Activated T-cell treated with anti-CD3 and anti-CD28 coated beads, Interleukin-2, amount 50 U/mL, for 24 hours (primary cell): Measurements from ENCODE around the gene TMPRSS6.

Source experiments
- DNase-seq: peaks from one replicate; pipeline ENCODE4 v3.0.0-alpha.2; 2020
- H3K27ac Mint-ChIP-seq: 2 replicates; pipeline ENCODE4 v1.8.0; 2020; ENCODE audit warnings: mild to moderate bottlenecking, mixed read lengths
- H3K27me3 Mint-ChIP-seq: 2 replicates; pipeline ENCODE4 v1.8.0; 2020; ENCODE audit warnings: mixed read lengths
- H3K36me3 Mint-ChIP-seq: 2 replicates; pipeline ENCODE4 v1.8.0; 2020; ENCODE audit warnings: low read depth, mixed read lengths
- H3K4me1 Mint-ChIP-seq: 2 replicates; pipeline ENCODE4 v1.8.0; 2020; ENCODE audit warnings: low read depth, mixed read lengths
- H3K4me3 Mint-ChIP-seq: 2 replicates; pipeline ENCODE4 v1.8.0; 2020; ENCODE audit warnings: mild to moderate bottlenecking, moderate library complexity, mixed read lengths
- H3K9me3 Mint-ChIP-seq: 2 replicates; pipeline ENCODE4 v1.8.0; 2020; ENCODE audit warnings: mixed read lengths

TMPRSS6 gene

GRCh38 chr22:37109242-37109917, at the start of gene TMPRSS6:
TSS of gene TMPRSS6 (minus strand) at chr22:37109713. CDS start at chr22:37103417, 6,296 bp downstream.
- no peak within 1 kb of the TSS for H3K27ac Mint-ChIP-seq
- DNase-seq: no peak
- no peaks in the 10 kb centered on the region for H3K27me3 Mint-ChIP-seq

GRCh38 chr22:37158963-37159290, 49.4 kb upstream of the TMPRSS6 start:
- H3K4me3 Mint-ChIP-seq: no peak overlapping the region
- no peak overlapping the region for H3K27ac Mint-ChIP-seq
- H3K4me1 Mint-ChIP-seq: peaks cover 87% of the 10 kb centered on the region

More at GRCh38 chr22:37109242-37109917, at the start of gene TMPRSS6:
- Mint-ChIP-seq H3K9me3 (no peaks in the 10 kb centered on the region), H3K4me1 (no peaks in the 10 kb centered on the region), H3K36me3 (no peaks in the 10 kb centered on the region), H3K4me3 (no peak within 1 kb of the TSS)

GRCh38 chr22:37157516-37158285, 48.2 kb upstream of the TMPRSS6 start:
- no peak overlapping the region for H3K27ac Mint-ChIP-seq
- DNase-seq: no peak
- H3K4me3 Mint-ChIP-seq: no peak overlapping the region
- peaks cover 5% of the 10 kb centered on the region for H3K36me3 Mint-ChIP-seq
- H3K27me3 Mint-ChIP-seq: no peaks in the 10 kb centered on the region
- H3K9me3 Mint-ChIP-seq: peaks cover 4% of the 10 kb centered on the region
- H3K4me1 Mint-ChIP-seq: peaks cover 81% of the 10 kb centered on the region

More at GRCh38 chr22:37158963-37159290, 49.4 kb upstream of the TMPRSS6 start:
- H3K9me3 Mint-ChIP-seq: peaks cover 4% of the 10 kb centered on the region
- DNase-seq: no peak
- peaks cover 5% of the 10 kb centered on the region for H3K36me3 Mint-ChIP-seq
- no peaks in the 10 kb centered on the region for H3K27me3 Mint-ChIP-seq

GRCh38 chr22:37156686-37157435, 47.3 kb upstream of the TMPRSS6 start:
- Mint-ChIP-seq H3K36me3 (peaks cover 5% of the 10 kb centered on the region), H3K9me3 (peaks cover 5% of the 10 kb centered on the region), H3K27me3 (no peaks in the 10 kb centered on the region), H3K4me1 (peaks cover 79% of the 10 kb centered on the region), H3K4me3 (no peak overlapping the region), H3K27ac (no peak overlapping the region)
- no peak for DNase-seq

GRCh38 chr22:37155971-37156370, 46.5 kb upstream of the TMPRSS6 start:
- H3K27ac Mint-ChIP-seq: peak overlapping the region; percentile 86
- DNase-seq: no peak
- peaks cover 7% of the 10 kb centered on the region for H3K9me3 Mint-ChIP-seq
- H3K36me3 Mint-ChIP-seq: no peaks in the 10 kb centered on the region
- H3K27me3 Mint-ChIP-seq: no peaks in the 10 kb centered on the region
- peaks cover 79% of the 10 kb centered on the region for H3K4me1 Mint-ChIP-seq
- no peak overlapping the region for H3K4me3 Mint-ChIP-seq

- Mint-ChIP-seq H3K36me3 (peaks cover 1% of the 10 kb centered on the region), H3K4me3 (peak overlapping the region; percentile 2), H3K27me3 (no peaks in the 10 kb centered on the region), H3K9me3 (peaks cover 11% of the 10 kb centered on the region), H3K27ac (peak overlapping the region; percentile 86), H3K4me1 (peaks cover 81% of the 10 kb centered on the region)
- DNase-seq: no peak
Observed at GRCh38 chr22:37154925-37155712, 45.6 kb upstream of the TMPRSS6 start.

GRCh38 chr22:37153901-37154300, 44.4 kb upstream of the TMPRSS6 start:
- no peak for DNase-seq
- no peak overlapping the region for H3K4me3 Mint-ChIP-seq
- no peaks in the 10 kb centered on the region for H3K27me3 Mint-ChIP-seq
- H3K36me3 Mint-ChIP-seq: peaks cover 12% of the 10 kb centered on the region
- no peak overlapping the region for H3K27ac Mint-ChIP-seq
- H3K9me3 Mint-ChIP-seq: peaks cover 11% of the 10 kb centered on the region
- H3K4me1 Mint-ChIP-seq: peaks cover 75% of the 10 kb centered on the region

GRCh38 chr22:37151401-37151800, 41.9 kb upstream of the TMPRSS6 start:
- H3K4me3 Mint-ChIP-seq: no peak overlapping the region
- peak overlapping the region; percentile 22 for H3K27ac Mint-ChIP-seq
- H3K9me3 Mint-ChIP-seq: peaks cover 11% of the 10 kb centered on the region

GRCh38 chr22:37150701-37151100, 41.2 kb upstream of the TMPRSS6 start:
- Mint-ChIP-seq H3K27ac (peak overlapping the region; percentile 98), H3K9me3 (peaks cover 11% of the 10 kb centered on the region), H3K36me3 (peaks cover 44% of the 10 kb centered on the region), H3K27me3 (no peaks in the 10 kb centered on the region), H3K4me3 (peak overlapping the region; percentile 93), H3K4me1 (peaks cover 72% of the 10 kb centered on the region)
- DNase-seq: no peak

More at GRCh38 chr22:37151401-37151800, 41.9 kb upstream of the TMPRSS6 start:
- H3K36me3 Mint-ChIP-seq: peaks cover 37% of the 10 kb centered on the region
- peaks cover 72% of the 10 kb centered on the region for H3K4me1 Mint-ChIP-seq
- no peaks in the 10 kb centered on the region for H3K27me3 Mint-ChIP-seq
- DNase-seq: no peak

GRCh38 chr22:37148742-37149665, 39.5 kb upstream of the TMPRSS6 start:
- no peaks in the 10 kb centered on the region for H3K27me3 Mint-ChIP-seq
- no peak for DNase-seq
- H3K4me3 Mint-ChIP-seq: peak overlapping the region; percentile 93
- H3K36me3 Mint-ChIP-seq: peaks cover 61% of the 10 kb centered on the region
- peak overlapping the region; percentile 98 for H3K27ac Mint-ChIP-seq
- H3K4me1 Mint-ChIP-seq: peaks cover 74% of the 10 kb centered on the region
- peaks cover 11% of the 10 kb centered on the region for H3K9me3 Mint-ChIP-seq

GRCh38 chr22:37148031-37148651, 38.6 kb upstream of the TMPRSS6 start:
- peak; percentile 70 for DNase-seq
- peaks cover 11% of the 10 kb centered on the region for H3K9me3 Mint-ChIP-seq
- H3K27me3 Mint-ChIP-seq: no peaks in the 10 kb centered on the region
- peak overlapping the region; percentile 93 for H3K4me3 Mint-ChIP-seq
- peaks cover 69% of the 10 kb centered on the region for H3K36me3 Mint-ChIP-seq
- H3K27ac Mint-ChIP-seq: peak overlapping the region; percentile 98
- H3K4me1 Mint-ChIP-seq: peaks cover 75% of the 10 kb centered on the region

GRCh38 chr22:37147186-37147990, 37.9 kb upstream of the TMPRSS6 start:
- H3K27me3 Mint-ChIP-seq: no peaks in the 10 kb centered on the region
- peaks cover 77% of the 10 kb centered on the region for H3K36me3 Mint-ChIP-seq
- peaks cover 80% of the 10 kb centered on the region for H3K4me1 Mint-ChIP-seq
- H3K4me3 Mint-ChIP-seq: peak overlapping the region; percentile 93
- peaks cover 11% of the 10 kb centered on the region for H3K9me3 Mint-ChIP-seq
- H3K27ac Mint-ChIP-seq: peak overlapping the region; percentile 98
- DNase-seq: no peak
